Prostate gland (tissue), 2 donors: ENCODE results near the gene C1orf174.

ENCODE experiments used
- CTCF ChIP-seq, 4 experiments: fragments of 200-600 bp in 2 of 4; fragments of 450-650 bp in 2 of 4; sonication (generic) in 2 of 4; IDR thresholded peaks; 1 replicate in 3 of 4; 2 replicates in 1 of 4; pipeline ENCODE4 v1.5.1; 2016 to 2019; ENCODE audit warnings: antibody characterized with exemption in 4 of 4, mild to moderate bottlenecking in 2 of 4, moderate library complexity in 2 of 4
- POLR2A ChIP-seq: fragments of 450-650 bp; IDR thresholded peaks from one replicate; pipeline ENCODE4 v1.6.1; 2016; ENCODE audit warnings: antibody characterized with exemption, mild to moderate bottlenecking

GRCh38 chr1:3907031-3907534, 7.0 kb upstream of the C1orf174 start:
- TF ChIP-seq CTCF (IDR thresholded peaks at IDR 0.05) (no peak), POLR2A (no peak)
